GM21825 (cell line): ENCODE results near the gene GRIA1.

Experiments
- ATAC-seq: cut with Tn5 transposase; IDR thresholded peaks from one replicate; pipeline ENCODE4 v1.9.1; 2021; ENCODE audit warnings: mild to moderate bottlenecking, moderate library complexity; ENCODE audit not compliant: unreplicated experiment

Gene GRIA1

DNA sequence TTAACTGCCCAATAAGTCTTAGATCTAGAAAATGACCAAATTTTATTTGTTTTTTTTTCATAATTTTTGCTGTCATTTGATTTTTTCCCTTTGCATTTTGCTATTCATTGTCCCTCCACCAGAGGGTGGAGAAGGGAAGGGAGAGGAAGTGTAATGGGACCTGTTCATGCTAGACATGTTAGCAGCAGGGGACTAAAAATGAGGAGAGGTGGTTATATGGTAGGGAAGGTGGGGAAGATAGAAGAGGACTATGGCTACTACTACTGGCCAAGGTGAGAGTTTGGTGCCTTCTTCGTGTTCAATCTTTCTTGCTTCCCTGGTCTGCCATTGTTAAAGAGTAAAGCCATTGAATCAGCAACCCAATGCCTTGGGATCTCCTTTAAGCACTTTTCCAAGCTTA lies 6.4 kb downstream of the GRIA1 start:
- ATAC-seq, result no peak

DNA sequence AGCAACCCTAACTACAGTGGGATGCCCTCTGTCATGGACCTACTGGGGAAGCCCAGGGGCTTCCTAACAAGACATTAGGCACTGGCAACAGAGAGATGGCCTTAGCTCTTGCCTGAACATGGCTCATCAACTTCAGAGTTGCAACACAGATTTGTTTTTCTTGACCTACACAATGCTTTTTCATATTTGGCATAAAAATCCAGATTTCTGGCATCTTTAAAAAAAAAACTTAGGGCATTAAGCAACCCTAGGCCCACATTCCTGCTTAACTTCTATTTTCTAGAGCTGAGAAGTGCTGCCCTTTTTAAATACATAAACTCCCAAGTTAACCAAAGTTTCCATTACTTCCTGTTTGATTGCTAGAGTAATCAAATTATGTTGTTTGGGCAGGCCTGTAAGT lies 8.0 kb downstream of the GRIA1 start:
- ATAC-seq, result no peak

DNA sequence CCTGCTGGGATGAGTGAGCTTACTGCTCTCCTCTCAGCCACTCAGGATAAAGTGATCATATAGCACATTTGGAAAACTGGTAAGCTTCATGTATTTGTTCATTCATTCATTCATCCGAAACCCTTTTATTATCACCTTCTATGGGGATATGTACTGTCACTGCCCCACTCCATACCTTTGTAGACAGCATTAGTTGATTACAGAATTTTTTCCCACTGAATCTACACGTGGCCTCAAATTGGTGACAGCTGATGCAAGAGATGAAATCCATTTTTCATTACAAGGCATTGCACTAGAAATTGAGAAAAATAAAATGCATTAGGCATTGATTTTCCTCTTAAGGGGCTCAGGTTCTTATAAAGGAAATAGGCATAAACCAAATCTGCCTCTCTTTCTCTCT lies 9.7 kb downstream of the GRIA1 start:
- ATAC-seq, result no peak

DNA sequence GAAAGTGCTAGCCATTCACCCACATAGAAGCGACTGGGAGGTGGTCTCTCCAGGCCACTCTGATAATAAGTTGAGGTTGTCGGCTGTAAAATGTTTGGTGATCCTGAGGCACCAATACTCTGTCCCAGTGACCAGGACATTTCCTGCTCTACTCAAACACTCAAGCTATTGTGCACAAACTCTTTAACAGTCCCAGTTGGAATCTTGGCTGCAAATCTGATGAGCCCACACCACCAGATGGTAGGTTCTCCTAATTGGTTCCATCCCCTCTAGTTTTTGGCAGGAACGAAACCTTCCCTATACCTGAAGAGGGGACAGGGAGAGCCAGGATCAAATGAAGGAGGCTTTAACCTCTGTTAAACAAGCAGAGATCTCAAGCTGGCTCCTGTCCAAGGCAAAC lies 14.3 kb downstream of the GRIA1 start:
- ATAC-seq, result no peak

DNA sequence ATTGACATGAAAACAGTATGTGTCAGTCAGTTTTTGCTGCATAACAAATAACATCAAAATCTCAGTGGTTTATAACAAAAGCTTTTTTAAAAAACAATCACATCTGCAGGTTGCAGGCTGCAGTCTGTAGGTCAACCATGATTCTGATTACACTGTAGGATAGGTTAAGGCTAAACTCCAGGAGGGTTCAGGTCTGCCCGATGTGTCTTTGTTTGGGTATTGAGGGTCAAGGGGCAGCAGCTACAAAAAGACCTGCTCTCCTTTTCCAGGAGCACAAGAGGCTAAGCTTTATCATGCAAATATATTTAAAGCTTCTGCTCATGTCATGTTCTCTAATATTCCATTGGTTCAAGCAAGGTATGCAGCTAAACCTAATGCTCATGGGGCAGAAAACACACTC lies 18.2 kb downstream of the GRIA1 start:
- ATAC-seq, result no peak

DNA sequence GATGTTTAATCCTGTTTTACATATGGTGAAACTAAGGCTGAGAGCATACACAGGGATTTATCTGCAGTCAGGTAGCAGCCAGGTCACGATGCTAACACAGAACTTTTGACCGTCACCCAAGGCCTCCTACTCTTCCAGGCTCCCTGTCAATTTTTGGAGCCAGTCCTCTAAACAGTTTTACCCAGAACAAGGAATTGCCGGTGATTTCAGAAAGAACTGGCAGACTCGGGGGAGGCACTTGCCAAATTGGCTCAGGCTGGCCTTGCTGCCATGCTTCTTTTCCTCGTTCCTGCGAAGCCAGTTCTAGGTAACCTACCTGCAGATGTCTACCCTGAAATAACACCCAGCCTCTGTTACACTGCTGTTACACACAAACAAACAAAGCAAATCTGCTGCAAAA lies 21.2 kb downstream of the GRIA1 start:
- ATAC-seq, result no peak

DNA sequence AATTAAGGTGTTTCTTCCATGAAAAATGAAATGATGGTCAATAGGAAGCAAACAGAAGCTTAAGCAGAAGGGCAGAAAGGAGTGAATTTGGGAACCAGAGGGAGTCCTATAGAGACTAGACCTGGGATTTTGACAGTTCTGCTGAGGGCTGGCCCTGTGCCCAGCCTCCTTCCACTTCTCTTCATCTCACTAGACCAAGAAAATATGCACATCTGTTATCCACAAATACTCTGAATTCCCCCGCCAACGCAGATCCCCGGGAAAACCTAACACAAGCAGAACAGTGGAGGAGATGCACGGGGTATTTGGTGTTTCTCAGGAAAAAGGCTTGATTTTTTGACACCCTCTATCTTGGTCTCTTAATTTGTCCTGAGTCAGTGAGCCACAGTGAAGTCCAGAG lies 22.7 kb downstream of the GRIA1 start:
- ATAC-seq, result no peak

DNA sequence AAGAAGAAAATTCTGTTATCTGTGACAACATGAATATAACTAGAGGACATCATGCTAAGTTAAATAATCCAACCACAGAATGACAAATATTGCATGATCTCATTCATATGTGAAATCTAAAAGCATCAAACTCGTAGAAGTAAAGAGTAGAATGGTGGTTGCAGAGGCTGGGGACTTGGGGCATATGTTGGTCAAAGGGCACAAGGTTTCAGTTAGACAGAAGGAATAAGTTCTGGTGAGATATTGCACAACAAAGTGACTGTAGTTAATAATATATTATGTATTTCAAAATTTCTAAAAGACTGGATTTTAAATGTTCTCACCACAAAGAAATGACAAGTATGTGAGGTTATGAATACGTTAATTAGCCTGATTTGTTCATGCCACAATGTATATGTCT lies 24.8 kb downstream of the GRIA1 start:
- ATAC-seq, result no peak

DNA sequence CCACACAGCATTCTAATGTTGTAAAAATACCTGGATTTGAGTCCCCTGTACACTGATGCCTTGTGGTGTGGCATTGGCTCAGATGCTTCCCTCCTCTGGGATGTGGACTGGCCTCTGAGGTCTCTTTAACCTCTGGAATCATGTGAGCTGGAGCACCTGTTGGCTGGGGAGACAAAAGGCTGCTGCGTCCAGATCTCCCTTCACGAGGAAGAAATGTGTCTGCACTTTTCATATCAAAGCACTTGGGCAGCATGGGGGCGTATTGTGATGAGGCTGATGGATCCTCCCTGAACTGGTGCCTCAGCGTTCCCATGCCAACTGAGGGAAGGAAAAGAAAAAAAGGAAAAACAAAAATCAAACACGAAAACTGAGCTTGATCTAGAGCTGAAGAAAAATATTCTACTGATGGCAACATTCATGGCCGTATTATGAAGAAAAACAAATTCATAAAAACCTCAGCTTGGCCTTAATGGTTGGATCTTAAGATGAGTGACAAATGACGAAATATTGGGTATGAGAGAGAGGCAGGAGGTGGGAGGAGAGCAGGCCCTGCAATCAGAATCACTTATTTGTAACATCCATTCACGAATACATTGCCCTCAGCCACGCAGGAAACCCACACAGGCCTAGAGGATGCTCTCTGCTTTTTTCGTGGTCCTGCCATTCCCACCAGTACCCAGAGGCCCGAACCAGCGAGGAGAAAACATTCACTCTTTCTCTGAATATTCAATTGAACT lies 26.2 kb downstream of the GRIA1 start:
- no peak for ATAC-seq

DNA sequence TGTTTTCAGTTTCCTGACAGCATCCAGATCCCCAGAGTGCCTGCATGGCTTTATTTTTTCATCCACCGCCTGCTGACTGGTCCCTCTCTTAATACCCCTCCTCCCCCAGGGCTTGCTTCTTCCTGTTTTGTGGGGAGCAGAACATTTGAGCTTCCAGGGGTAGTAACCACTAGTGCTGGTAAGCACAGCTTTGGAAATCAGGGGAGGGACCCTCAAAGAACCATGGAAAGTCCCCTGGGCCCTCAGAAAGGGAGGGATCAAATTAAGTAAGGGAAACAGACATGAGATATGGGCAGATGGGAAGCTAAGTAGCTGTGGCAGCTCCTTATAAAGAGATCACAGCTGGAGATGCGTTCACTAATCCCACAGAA lies 26.8 kb downstream of the GRIA1 start:
- ATAC-seq, result no peak

DNA sequence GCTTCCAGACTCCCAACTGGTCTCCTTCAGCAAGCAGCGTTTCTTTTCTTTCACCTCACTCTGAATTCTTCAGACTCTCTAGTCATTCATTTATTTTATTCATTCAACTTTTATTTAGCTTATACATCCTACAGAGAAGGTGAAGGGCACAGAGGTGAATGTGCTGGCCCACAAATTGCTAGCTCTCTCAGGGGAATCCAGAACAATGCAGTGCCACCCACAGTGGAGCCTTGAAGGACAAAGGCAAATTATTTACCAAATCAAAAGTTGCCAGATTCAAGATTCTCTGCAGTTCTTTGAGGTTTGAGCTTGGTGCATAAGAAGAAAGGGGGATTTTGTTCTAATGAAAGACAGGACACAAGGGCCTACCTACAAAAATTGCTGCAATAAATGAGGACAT lies 29.7 kb downstream of the GRIA1 start:
- no peak for ATAC-seq

DNA sequence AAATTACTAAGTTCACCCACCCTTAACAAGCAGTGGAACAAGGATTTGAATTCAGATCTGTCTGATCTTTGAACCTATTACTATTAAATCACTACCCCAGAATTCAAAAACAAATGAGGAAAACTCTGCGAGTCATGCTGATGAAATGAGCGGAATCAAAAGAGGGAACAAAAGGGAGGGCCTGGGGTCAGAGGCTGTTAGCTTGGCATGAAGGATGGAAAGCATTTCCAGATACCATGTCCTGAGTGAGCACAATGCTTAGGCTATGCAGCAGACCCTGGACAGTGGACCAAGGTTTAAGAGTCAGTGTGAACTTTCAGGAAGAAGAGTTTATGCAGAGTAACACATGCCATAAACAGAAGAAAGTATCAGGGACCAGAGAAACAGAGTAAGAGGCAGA lies 30.5 kb downstream of the GRIA1 start:
- no peak for ATAC-seq

DNA sequence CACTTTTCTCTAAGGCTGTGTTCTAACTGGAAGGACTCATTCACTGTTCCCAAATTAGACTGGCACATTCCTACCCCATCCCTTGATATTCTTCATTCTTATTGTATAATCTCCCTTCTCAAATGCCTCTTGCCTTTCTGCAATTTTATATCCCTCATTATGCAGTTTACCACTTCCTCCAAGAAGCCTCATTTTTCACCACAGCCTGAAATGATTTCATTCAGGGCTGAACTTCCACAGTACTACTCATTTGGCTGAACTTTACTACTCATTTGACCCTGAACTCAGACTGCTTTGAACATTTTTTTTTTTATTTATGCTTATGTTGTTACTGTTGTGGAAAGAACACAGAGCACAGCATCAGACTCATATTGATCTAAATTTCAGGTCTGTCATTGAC lies 32.7 kb downstream of the GRIA1 start:
- no peak for ATAC-seq

DNA sequence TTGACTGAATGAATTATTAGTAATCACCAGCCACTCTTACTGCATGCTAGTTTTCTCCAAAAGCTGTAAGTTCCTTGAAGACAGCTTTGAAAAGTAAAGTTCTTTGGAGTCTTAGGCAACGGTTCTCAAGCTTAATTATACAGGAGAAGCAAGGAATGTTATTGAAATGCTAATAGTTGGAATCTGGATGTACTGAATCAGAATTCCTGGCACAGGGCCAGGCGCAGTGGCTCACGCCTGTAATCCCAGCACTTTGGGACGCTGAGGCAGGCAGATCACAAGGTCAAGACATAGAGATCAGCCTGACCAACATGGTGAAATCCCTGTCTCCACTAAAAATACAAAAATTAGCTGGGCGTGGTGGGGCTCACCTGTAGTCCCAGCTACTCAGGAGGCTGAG lies 33.4 kb downstream of the GRIA1 start:
- no peak for ATAC-seq

DNA sequence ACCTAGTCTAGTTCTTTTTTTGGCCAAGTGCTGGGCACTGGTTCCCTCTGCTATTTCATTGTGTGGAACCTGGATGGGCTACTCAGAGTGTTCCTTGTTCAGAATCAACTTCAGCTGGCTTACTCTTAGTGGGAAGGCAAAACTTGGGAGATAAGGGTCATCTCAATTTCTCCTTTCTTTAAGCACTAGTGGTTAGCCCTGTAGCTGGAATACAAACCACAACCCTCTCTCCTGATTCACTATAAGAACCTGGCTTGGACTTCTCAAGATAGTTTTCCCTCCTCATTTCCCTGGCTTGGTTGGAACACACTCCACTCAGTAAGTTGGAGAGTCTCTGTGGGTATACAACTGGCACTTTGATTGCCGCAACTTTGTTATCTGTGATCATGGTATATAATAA lies 35.1 kb downstream of the GRIA1 start:
- no peak for ATAC-seq

DNA sequence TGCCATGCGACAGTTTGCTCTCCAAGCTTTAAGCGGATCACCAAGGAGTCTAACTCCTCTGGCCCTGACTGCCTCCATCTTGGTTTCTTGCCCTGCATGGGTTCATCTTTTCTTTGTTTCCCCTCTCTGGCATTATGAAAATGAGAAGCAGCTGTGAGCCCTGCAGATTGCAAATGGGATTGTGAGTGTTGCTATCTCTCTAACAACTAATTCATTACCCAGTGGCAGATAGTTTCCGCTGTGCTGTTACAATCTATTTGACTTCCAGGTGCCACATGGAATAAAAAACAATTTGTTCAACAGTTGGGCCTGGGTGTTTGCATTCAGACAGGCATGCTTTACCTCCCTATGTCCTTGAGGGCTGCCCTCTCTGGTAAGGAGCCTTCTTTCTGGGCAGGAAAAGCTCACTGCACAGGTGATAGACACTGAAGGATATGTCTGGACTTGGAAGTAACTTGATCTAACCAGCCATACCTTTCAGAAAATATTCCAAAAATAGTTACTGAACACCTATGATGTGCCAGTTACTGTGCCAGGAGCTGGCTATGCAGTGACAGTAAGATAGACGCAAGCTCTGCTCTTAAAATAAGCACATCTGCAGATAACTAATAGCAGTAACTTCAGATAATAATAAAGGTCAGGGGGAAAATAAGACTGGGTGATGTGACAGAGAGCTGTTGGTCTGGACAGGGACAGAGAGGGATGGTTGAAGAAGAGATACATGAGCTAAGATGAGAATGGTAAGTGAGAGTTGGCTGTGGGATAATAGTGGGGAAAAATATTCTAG lies 40.1 kb downstream of the GRIA1 start:
- no peak for ATAC-seq

DNA sequence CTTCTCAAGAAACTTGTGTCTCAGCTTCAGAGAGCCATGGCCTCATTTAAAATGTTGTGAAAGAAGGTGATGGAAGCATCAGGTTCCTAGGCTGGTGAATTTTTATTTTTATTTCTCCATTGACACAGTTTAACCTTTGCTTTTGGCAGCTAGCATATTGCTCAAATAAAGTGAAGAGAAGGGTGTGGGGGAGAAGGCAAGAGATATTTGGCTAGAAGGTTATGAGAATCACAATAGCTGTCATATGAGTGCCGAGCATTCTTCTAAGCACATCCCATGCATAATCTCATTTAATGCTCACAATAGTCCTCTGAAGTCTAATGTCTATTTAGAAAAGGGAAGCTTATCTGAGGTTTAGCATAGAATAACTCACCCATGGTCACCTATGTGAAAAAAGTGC lies 43.1 kb downstream of the GRIA1 start:
- no peak for ATAC-seq

DNA sequence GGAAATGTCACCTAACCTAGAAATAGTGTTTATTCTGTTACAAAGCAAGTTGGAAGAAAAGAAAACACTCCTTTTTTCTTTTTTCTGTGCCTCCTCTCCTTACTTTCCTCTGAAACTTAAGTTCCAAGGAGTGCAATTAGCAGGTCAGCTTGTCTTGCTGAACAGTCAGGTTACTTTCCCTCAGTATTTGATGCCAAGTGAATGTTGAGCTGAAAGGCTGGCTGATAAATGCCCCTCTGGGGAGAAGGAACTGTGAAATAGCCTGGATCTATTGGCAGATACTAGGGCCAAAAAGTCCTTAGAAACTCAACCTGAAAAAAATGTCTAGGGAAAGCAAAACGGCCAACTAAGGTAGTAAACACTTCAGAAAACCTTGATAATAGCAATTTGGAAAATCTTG lies 43.6 kb downstream of the GRIA1 start:
- ATAC-seq, result no peak

DNA sequence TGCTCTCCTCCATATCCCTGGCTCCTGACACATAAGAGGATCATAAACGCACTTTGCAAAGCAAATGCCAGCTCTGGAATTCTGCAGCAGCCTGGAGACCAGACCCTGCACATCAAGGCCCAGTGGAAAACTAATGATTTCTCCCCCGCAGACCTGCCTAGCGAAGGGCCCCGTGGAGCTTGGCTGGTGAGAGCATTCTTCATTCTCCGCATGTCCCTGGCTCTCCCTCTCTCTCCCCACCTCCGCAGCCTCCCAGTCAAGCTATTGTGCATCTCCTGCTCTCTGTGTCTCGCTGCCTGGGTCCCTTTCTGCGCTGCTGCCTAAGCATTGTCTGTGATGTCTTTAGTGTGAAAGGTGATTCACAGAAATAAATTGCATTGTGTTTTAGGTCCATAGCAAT lies 46.7 kb downstream of the GRIA1 start:
- no peak for ATAC-seq

DNA sequence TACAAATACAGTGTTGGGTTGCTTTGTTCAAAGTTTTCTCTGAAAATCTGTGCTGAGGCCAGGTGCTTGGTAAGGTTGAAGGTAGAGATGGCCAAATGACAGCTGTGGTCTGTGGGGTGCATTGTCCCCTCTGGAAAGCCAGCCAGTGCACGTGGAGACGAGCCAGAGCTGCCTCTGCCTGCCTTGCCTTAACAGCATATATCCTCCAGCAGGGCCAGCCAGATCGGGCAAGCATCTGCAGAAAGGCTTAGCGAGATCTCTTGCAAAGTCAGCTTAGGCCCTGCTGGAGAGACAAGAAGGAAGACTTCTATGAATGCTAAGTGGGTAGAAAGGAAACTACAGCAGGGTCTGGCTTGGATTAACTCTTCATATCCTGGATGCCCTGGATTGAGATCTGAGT lies 49.5 kb downstream of the GRIA1 start:
- no peak for ATAC-seq

DNA sequence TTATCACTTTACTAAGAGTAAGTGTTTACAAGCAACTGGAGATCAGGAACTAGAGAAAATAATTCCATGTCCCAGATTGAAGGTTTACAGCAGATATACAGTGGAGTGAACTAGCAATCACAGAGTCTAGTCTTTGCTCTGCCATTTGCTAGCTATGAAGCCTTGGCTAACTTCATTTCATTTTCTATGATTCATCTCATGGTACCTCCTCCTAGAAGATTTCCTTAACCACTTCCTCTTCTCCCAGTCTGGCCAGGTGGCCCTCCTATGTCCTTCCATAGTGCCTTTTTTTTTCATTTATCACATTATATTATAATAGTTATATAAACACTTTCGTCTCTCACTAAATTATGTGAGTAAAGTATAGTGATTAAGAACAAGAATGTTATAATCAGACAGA lies 52.1 kb downstream of the GRIA1 start:
- ATAC-seq, result no peak

DNA sequence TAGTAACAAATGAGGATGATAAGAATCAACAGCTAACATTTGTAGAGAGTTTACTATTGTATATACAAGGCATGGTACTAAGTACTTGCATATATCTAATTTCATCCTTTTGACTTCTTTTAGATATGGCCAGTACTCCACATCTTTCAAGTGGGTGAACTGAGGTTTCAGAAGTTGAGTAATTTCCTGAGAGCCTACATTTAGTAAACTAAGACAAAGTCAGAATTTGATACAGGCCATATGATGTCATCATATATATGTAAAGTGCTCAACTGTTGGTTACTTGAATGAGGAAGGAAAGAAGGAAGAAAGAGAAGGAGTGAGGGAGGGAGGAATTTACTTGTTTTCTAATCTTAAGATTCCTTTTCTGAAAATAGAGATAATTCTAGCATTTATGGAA lies 52.8 kb downstream of the GRIA1 start:
- no peak for ATAC-seq

DNA sequence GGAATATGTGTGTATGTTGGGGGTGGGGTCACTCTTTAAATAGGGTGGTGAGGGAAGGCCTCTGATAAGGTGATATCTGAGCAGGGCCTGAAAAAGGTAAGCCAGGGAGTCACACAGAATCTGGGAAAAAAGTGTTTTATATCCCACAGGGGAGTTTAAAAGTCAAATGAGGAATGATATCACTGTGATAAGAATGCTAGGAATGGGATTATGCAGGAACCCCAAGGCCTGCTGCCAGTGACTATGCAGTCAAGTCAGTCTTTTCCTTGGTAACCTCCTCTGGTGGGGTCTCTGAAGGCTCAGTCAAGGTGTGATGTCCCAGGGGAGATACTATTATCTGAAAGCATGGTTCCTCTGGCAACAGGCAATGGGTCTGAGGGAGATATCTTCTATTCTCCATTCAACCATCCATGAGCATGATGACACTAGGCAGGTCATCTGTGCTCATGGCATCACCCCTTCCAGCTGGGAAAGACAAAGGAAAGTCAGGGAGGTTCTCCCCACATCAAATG lies 53.5 kb downstream of the GRIA1 start:
- ATAC-seq, result no peak
